ENCODE measurements around the gene MICU1. TPM values are rescaled to one million over a fixed set of nuclear protein-coding genes. Genes with fewer than 3 reads are reported as not detected.

MICU1 gene
- polyA plus RNA-seq, 1 donor (not counting 4 experiments of a cell fraction or from before 2014, with no cell fraction given), result 19.4 TPM

DNA sequence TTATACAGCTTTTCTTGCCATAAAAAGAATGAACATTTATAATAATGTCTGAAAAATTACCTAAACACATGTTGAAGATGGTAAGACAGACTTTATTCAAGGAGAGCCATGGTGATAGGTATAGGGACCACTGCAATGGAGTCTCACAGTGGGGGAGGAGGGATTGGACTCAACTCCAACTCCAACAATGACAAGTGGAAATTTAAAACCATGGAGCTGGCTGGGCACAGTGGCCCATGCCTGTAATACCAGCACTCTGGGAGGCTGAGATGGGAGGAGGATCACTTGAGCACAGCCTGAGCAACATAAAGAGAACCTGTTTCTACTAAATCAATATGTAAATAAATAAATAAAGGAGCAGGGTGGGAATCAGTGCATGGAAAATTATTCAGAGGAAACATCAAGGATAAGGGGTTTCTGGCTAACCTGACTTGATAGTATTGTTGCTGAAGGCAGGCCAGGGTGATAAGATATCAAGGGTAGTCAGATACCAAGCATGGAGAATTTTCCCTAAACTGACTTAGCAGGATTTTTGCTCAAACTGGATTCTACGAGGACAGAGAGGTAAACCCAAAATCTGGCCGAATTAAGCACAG, 19.5 kb upstream of the MICU1 start:
- no peaks in the 10 kb centered on the region for H3K36me3 ChIP-seq (ENCODE audit: control insufficient read depth in 2 of 2, extremely low read depth in 1 of 2, insufficient read depth in 2 of 2, low read length in 2 of 2)
- H4K20me1 ChIP-seq (ENCODE audit: control insufficient read depth, extremely low read depth, insufficient read depth, low read length), result no peaks in the 10 kb centered on the region
- FAIRE-seq, result no peak
- H3K79me2 ChIP-seq (ENCODE audit: control insufficient read depth, insufficient read depth, low read length), result no peaks in the 10 kb centered on the region
- H3K4me1 ChIP-seq (ENCODE audit: control insufficient read depth, extremely low read depth, insufficient read depth, low read length), result no peaks in the 10 kb centered on the region
- no peak overlapping the region for H2AFZ ChIP-seq (ENCODE audit: control insufficient read depth, low read length)
- dilution Hi-C loops (cut with MboI; ENCODE audit: extremely low pct_ligation_motif_present, low sequenced_read_pairs), result no loop called here
- no peak overlapping the region for H3K4me2 ChIP-seq (ENCODE audit: control insufficient read depth, extremely low read depth, insufficient read depth, low read depth, low read length)
- no peak overlapping the region for H3K9ac ChIP-seq (ENCODE audit: control insufficient read depth, extremely low read depth, insufficient read depth, low read length)
- H3K9me3 ChIP-seq (ENCODE audit: control insufficient read depth, low read depth, low read length), result no peaks in the 10 kb centered on the region
- H3K9me1 ChIP-seq (ENCODE audit: control insufficient read depth, extremely low read depth, insufficient read depth, low read length), result no peaks in the 10 kb centered on the region
- no peak overlapping the region for H3K4me3 ChIP-seq (ENCODE audit: control insufficient read depth in 2 of 3, extremely low read depth in 1 of 3, insufficient read depth in 2 of 3, low read depth in 1 of 3, low read length in 3 of 3)
- no peak for TF ChIP-seq EZH2 (IDR thresholded peaks at IDR 0.05; ENCODE audit: low read length)
- H3K27me3 ChIP-seq (ENCODE audit: control insufficient read depth, extremely low read depth, insufficient read depth, low read length), result no peaks in the 10 kb centered on the region
- DNase-seq (ENCODE audit: low read depth, low spot score), result no peak
- H3K27ac ChIP-seq (ENCODE audit: control insufficient read depth, insufficient read depth, low read length), result no peak overlapping the region

DNA sequence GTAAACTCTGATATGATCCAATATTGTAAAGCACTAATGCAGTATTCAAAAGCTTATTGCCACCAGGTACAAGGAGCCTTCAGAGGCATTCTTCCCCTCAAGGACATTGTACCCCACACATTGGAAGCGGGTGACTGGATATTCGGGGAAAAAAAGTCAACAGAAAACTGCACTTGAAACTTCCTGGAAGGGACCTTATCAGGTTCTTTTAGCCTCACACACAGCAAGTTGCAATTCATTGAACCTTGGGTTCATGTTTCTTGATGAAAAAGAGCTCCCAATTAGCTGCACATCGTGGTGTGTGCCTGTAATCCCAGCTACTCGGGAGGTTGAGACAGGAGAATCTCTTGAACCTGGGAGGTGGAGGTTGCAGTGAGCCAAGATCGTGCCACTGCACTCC, 16.4 kb upstream of the MICU1 start:
- no peaks in the 10 kb centered on the region for H3K27me3 ChIP-seq (ENCODE audit: control insufficient read depth, extremely low read depth, insufficient read depth, low read length)
- FAIRE-seq (no peak), DNase-seq (ENCODE audit: low read depth, low spot score) (no peak)
- no peak overlapping the region for H3K9ac ChIP-seq (ENCODE audit: control insufficient read depth, extremely low read depth, insufficient read depth, low read length)
- H3K4me1 ChIP-seq (ENCODE audit: control insufficient read depth, extremely low read depth, insufficient read depth, low read length), result no peaks in the 10 kb centered on the region
- dilution Hi-C loops (cut with MboI; ENCODE audit: extremely low pct_ligation_motif_present, low sequenced_read_pairs), result no loop called here
- H3K9me1 ChIP-seq (ENCODE audit: control insufficient read depth, extremely low read depth, insufficient read depth, low read length), result no peaks in the 10 kb centered on the region
- no peak overlapping the region for H3K27ac ChIP-seq (ENCODE audit: control insufficient read depth, insufficient read depth, low read length)
- no peak overlapping the region for H3K4me2 ChIP-seq (ENCODE audit: control insufficient read depth, extremely low read depth, insufficient read depth, low read depth, low read length)
- no peak for TF ChIP-seq EZH2 (IDR thresholded peaks at IDR 0.05; ENCODE audit: low read length)
- TF ChIP-seq, protein P1, sequence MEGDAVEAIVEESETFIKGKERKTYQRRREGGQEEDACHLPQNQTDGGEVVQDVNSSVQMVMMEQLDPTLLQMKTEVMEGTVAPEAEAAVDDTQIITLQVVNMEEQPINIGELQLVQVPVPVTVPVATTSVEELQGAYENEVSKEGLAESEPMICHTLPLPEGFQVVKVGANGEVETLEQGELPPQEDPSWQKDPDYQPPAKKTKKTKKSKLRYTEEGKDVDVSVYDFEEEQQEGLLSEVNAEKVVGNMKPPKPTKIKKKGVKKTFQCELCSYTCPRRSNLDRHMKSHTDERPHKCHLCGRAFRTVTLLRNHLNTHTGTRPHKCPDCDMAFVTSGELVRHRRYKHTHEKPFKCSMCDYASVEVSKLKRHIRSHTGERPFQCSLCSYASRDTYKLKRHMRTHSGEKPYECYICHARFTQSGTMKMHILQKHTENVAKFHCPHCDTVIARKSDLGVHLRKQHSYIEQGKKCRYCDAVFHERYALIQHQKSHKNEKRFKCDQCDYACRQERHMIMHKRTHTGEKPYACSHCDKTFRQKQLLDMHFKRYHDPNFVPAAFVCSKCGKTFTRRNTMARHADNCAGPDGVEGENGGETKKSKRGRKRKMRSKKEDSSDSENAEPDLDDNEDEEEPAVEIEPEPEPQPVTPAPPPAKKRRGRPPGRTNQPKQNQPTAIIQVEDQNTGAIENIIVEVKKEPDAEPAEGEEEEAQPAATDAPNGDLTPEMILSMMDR (optimal IDR thresholded peaks at IDR 0.05 in 1 of 3, IDR thresholded peaks at IDR 0.05 in 1 of 3, conservative IDR thresholded peaks at IDR 0.05 in 1 of 3; ENCODE audit: extremely low read depth in 1 of 3, insufficient read depth in 2 of 3, low read length in 3 of 3), result no peak
- H2AFZ ChIP-seq (ENCODE audit: control insufficient read depth, low read length), result no peak overlapping the region
- no peaks in the 10 kb centered on the region for H4K20me1 ChIP-seq (ENCODE audit: control insufficient read depth, extremely low read depth, insufficient read depth, low read length)
- H3K79me2 ChIP-seq (ENCODE audit: control insufficient read depth, insufficient read depth, low read length), result no peaks in the 10 kb centered on the region
- H3K4me3 ChIP-seq (ENCODE audit: control insufficient read depth in 2 of 3, extremely low read depth in 1 of 3, insufficient read depth in 2 of 3, low read depth in 1 of 3, low read length in 3 of 3), result no peak overlapping the region
- H3K9me3 ChIP-seq (ENCODE audit: control insufficient read depth, low read depth, low read length), result no peaks in the 10 kb centered on the region
- no peaks in the 10 kb centered on the region for H3K36me3 ChIP-seq (ENCODE audit: control insufficient read depth in 2 of 2, extremely low read depth in 1 of 2, insufficient read depth in 2 of 2, low read length in 2 of 2)

DNA sequence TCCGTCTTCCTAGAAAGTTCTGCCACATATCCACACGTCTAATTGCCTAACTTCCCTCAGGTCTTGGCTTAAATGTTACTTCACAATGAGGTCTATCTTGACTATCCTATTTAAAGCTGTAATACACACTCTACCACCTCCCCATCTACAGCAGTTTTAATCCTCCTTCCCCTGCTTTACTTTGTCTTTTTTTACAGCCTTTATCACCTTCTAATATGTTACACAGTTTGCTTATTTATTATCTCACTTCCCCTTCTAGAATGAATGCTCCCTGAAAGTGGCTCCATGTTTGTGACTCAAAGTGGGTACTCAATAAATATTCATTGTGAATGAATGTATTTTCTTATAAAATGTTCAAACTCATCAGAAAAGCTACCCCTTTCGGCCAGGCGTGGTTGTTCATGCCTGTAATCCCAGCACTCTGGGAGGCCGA, 13.6 kb upstream of the MICU1 start:
- dilution Hi-C loops (cut with MboI; ENCODE audit: extremely low pct_ligation_motif_present, low sequenced_read_pairs), result no loop called here
- Histone ChIP-seq H3K36me3 (ENCODE audit: control insufficient read depth in 2 of 2, extremely low read depth in 1 of 2, insufficient read depth in 2 of 2, low read length in 2 of 2) (no peaks in the 10 kb centered on the region), H3K27me3 (ENCODE audit: control insufficient read depth, extremely low read depth, insufficient read depth, low read length) (no peaks in the 10 kb centered on the region), H3K9me1 (ENCODE audit: control insufficient read depth, extremely low read depth, insufficient read depth, low read length) (no peaks in the 10 kb centered on the region), H3K9ac (ENCODE audit: control insufficient read depth, extremely low read depth, insufficient read depth, low read length) (no peak overlapping the region), H2AFZ (ENCODE audit: control insufficient read depth, low read length) (no peak overlapping the region), H3K79me2 (ENCODE audit: control insufficient read depth, insufficient read depth, low read length) (no peaks in the 10 kb centered on the region), H3K27ac (ENCODE audit: control insufficient read depth, insufficient read depth, low read length) (no peak overlapping the region), H3K4me2 (ENCODE audit: control insufficient read depth, extremely low read depth, insufficient read depth, low read depth, low read length) (no peak overlapping the region), H3K9me3 (ENCODE audit: control insufficient read depth, low read depth, low read length) (no peaks in the 10 kb centered on the region), H3K4me3 (ENCODE audit: control insufficient read depth in 2 of 3, extremely low read depth in 1 of 3, insufficient read depth in 2 of 3, low read depth in 1 of 3, low read length in 3 of 3) (no peak overlapping the region), H3K4me1 (ENCODE audit: control insufficient read depth, extremely low read depth, insufficient read depth, low read length) (no peaks in the 10 kb centered on the region), H4K20me1 (ENCODE audit: control insufficient read depth, extremely low read depth, insufficient read depth, low read length) (no peaks in the 10 kb centered on the region)
- DNase-seq (ENCODE audit: low read depth, low spot score), result no peak
- no peak for FAIRE-seq
- TF ChIP-seq, protein P1 (optimal IDR thresholded peaks at IDR 0.05 in 1 of 3, IDR thresholded peaks at IDR 0.05 in 1 of 3, conservative IDR thresholded peaks at IDR 0.05 in 1 of 3; ENCODE audit: extremely low read depth in 1 of 3, insufficient read depth in 2 of 3, low read length in 3 of 3), result no peak
- no peak for TF ChIP-seq EZH2 (IDR thresholded peaks at IDR 0.05; ENCODE audit: low read length)

All from keratinocyte (primary cell).